ENCODE data around the gene NUDT16L1.

GRCh38 chr16:4686497-4687210 lies 6.7 kb upstream of the NUDT16L1 start:
- TF ChIP-seq CTCF (conservative IDR thresholded peaks at IDR 0.05; ENCODE audit: low read depth, low read length), result no peak
- TF ChIP-seq EZH2 (IDR thresholded peaks at IDR 0.05; ENCODE audit: borderline replicate concordance, low read depth, low read length, poor library complexity, severe bottlenecking), result no peak
